K562 (cell line): ENCODE results near the gene NEUROD4. TPM values are rescaled to one million over a fixed set of nuclear protein-coding genes. Genes with fewer than 3 reads are reported as not detected.

Experiments used
- ATAC-seq: fragments of 200-7000 bp; cut with Tn5 transposase; 3 replicates; pipeline ENCODE4 v1.9.1; 2020; ENCODE audit warnings: moderate library complexity
- BruUV-seq: library from RNA; stranded (reverse); fragments of 400-500 nt; replicated peaks from 2 replicates; lab custom pipeline; 2021; lab: Mats Ljungman, UMichigan
- CTCF ChIA-PET: fragments of 300-600 bp; formaldehyde crosslinking; extraction: SDS; loops from one replicate; lab custom pipeline; 2021; ENCODE audit warnings: low intra/inter-chr PET ratio; lab: Yijun Ruan, JAX
- POLR2A ChIA-PET: fragments of 300-600, 350-650 bp; sonication (Branson Sonifier 250); formaldehyde crosslinking; extraction: SDS; loops from one replicate; lab custom pipeline; 2021; ENCODE audit warnings: antibody characterized with exemption, inconsistent platforms; lab: Yijun Ruan, JAX
- DNase-seq, 4 experiments: peaks; one replicate each; pipeline versions ENCODE4 v3.0.0 to v3.0.0-alpha.2; 2011 to 2018; ENCODE audit warnings: low spot score in 3 of 4, mixed read lengths in 3 of 4; ENCODE audit errors: extremely low read depth in 1 of 4
- FAIRE-seq: peaks from 2 replicates; lab custom pipeline; 2011; peaks lifted over from hg19 to GRCh38; lab: Jason Lieb, UNC
- H2AFZ ChIP-seq: 2 replicates; pipeline ENCODE4 v1.6.0; 2011; ENCODE audit warnings: low read depth, low read length, control low read depth, inconsistent platforms
- H3K27ac ChIP-seq: fragments of 200-600 bp; 3 replicates; pipeline ENCODE4 v1.8.0; 2011; ENCODE audit warnings: low read depth, mild to moderate bottlenecking, control low read depth, inconsistent platforms, low read length, moderate library complexity, mixed read lengths; ENCODE audit errors: extremely low read depth
- H3K27me3 ChIP-seq, 2 experiments: fragments of 300-600 bp in 1 of 2; 2 replicates in 1 of 2; 3 replicates in 1 of 2; pipeline versions ENCODE4 v1.6.0 to v1.8.0; 2011; ENCODE audit warnings: inconsistent platforms in 2 of 2, low read length in 2 of 2, mild to moderate bottlenecking in 1 of 2, mixed read lengths in 1 of 2, moderate library complexity in 1 of 2; ENCODE audit not compliant: control insufficient read depth in 2 of 2, insufficient read depth in 2 of 2
- H3K36me3 ChIP-seq: fragments of 300-600 bp; 3 replicates; pipeline ENCODE4 v1.8.0; 2011; ENCODE audit warnings: mild to moderate bottlenecking, low read length, inconsistent platforms; ENCODE audit not compliant: control insufficient read depth, insufficient read depth
- H3K4me1 ChIP-seq, 2 experiments: fragments of 200-600 bp in 1 of 2; replicated peaks in 1 of 2; 2 replicates in 1 of 2; 3 replicates in 1 of 2; pipeline versions ENCODE4 v1.5.1 to v1.8.0; 2011; ENCODE audit warnings: inconsistent platforms in 2 of 2, low read length in 2 of 2, mild to moderate bottlenecking in 1 of 2, mixed read lengths in 1 of 2, moderate library complexity in 1 of 2; ENCODE audit not compliant: control insufficient read depth in 2 of 2, insufficient read depth in 2 of 2
- H3K4me2 ChIP-seq: 2 replicates; pipeline ENCODE4 v1.6.1; 2011; ENCODE audit warnings: low read length, control low read depth, inconsistent platforms, mixed read lengths; ENCODE audit not compliant: insufficient read depth
- H3K4me3 ChIP-seq: fragments of 200-600 bp; sonication (generic), shearing (Covaris generic); 2 replicates; pipeline ENCODE4 v1.5.1; 2016; ENCODE audit warnings: control low read depth, inconsistent platforms
- H3K79me2 ChIP-seq: fragments of 200-600 bp; 3 replicates; pipeline ENCODE4 v1.8.0; 2011; ENCODE audit warnings: low read length, inconsistent platforms; ENCODE audit not compliant: control insufficient read depth, insufficient read depth
- H3K9ac ChIP-seq, 2 experiments: 2 replicates each; pipeline versions ENCODE4 v1.6.0 to v1.6.1; 2011; ENCODE audit warnings: low read depth in 2 of 2, low read length in 2 of 2, control low read depth in 1 of 2, inconsistent platforms in 1 of 2, mild to moderate bottlenecking in 1 of 2, mixed read lengths in 1 of 2; ENCODE audit not compliant: insufficient read depth in 1 of 2
- H3K9me1 ChIP-seq: one replicate; pipeline ENCODE4 v1.6.0; 2011; ENCODE audit warnings: inconsistent platforms, mild to moderate bottlenecking, low read length, moderate library complexity; ENCODE audit not compliant: control insufficient read depth, insufficient read depth
- H3K9me3 ChIP-seq: replicated peaks from 2 replicates; pipeline ENCODE4 v1.5.1; 2011; ENCODE audit warnings: low read depth, low read length, inconsistent platforms; ENCODE audit not compliant: control insufficient read depth, insufficient read depth
- H4K20me1 ChIP-seq: replicated peaks from 2 replicates; pipeline ENCODE4 v1.6.1; 2011; ENCODE audit warnings: low read length, inconsistent platforms, mixed read lengths; ENCODE audit not compliant: control insufficient read depth, insufficient read depth
- CHD2 ChIP-seq: IDR thresholded peaks from 2 replicates; pipeline ENCODE4 v1.6.1; 2011; ENCODE audit warnings: low read depth, low read length
- HDAC3 ChIP-seq: fragments of 450-650 bp; IDR thresholded peaks from 2 replicates; pipeline ENCODE4 v1.6.1; 2018; ENCODE audit warnings: borderline replicate concordance, mild to moderate bottlenecking, moderate library complexity; ENCODE audit not compliant: partially characterized antibody
- MAFK ChIP-seq: IDR thresholded peaks from 2 replicates; pipeline ENCODE4 v1.6.1; 2011; ENCODE audit warnings: low read length, improper control_type of control experiment
- MBD1 ChIP-seq: fragments of 250-450 bp; sonication (Bioruptor Pico); IDR thresholded peaks from 2 replicates; pipeline ENCODE4 v1.8.0; 2022; ENCODE audit warnings: inconsistent platforms
- MCM5 ChIP-seq: fragments of 450-650 bp; IDR thresholded peaks from 2 replicates; pipeline ENCODE4 v1.6.1; 2016; ENCODE audit warnings: low read depth
- MLX ChIP-seq, 2 experiments: fragments of 450-650 bp in 1 of 2; sonication (generic) in 1 of 2; formaldehyde crosslinking; conservative IDR thresholded peaks; 2 replicates each; pipeline versions ENCODE4 v1.4.0 to v1.8.1; 2020 to 2022; ENCODE audit warnings: mild to moderate bottlenecking in 1 of 2, missing genetic modification reagents in 1 of 2
- SRSF7 ChIP-seq: fragments of 200-400 bp; formaldehyde crosslinking; optimal IDR thresholded peaks from 2 replicates; pipeline ENCODE3; 2017; ENCODE audit warnings: mild to moderate bottlenecking, low read depth, low read length
- ZNF23 ChIP-seq: fragments of 250-450 bp; sonication (Bioruptor Pico); IDR thresholded peaks from 2 replicates; pipeline ENCODE4 v1.4.0; 2020; ENCODE audit warnings: mild to moderate bottlenecking
- ZNF316 ChIP-seq: fragments of 450-650 bp; IDR thresholded peaks from 2 replicates; pipeline ENCODE4 v1.6.1; 2016
- ZNF408 ChIP-seq: fragments of 250-450 bp; sonication (Bioruptor Pico); IDR thresholded peaks from 2 replicates; pipeline ENCODE4 v1.4.0; 2020; ENCODE audit warnings: low read depth, mild to moderate bottlenecking, moderate library complexity
- ZNF79 ChIP-seq: fragments of 250-450 bp; sonication (Bioruptor Pico); IDR thresholded peaks from 2 replicates; pipeline ENCODE4 v1.4.0; 2020; ENCODE audit warnings: low read depth, mild to moderate bottlenecking, moderate library complexity
- WGBS: fragments of 100-300 bp; shearing (Covaris generic); methylation state at CpG from one replicate; pipeline ENCODE4 v1.1.6; 2016; ENCODE audit warnings: low coverage, mixed read lengths; ENCODE audit not compliant: insufficient coverage; ENCODE audit errors: missing lambda C conversion rate; 5-methylcytosine and 5-hydroxymethylcytosine counted together
- in situ Hi-C: fragments of 300-500 bp; cut with MboI; formaldehyde crosslinking; loops from 4 replicates; pipeline ENCODE4 v1.15.0; 2018; ENCODE audit warnings: inconsistent platforms, mixed read lengths
- intact Hi-C: fragments of 100-400 bp; cut with micrococcal nuclease; formaldehyde crosslinking; loops from 2 replicates; pipeline ENCODE4 v1.14.2; 2022
- polyA plus RNA-seq, 8 experiments: library from polyadenylated mRNA; depleted of rRNA in 4 of 8; stranded (reverse) in 5 of 8; unstranded in 3 of 8; fragments of >200 nt; fragmentation: Nextera tagmentation in 2 of 8; fragmentation: Illumina TruSeq in 1 of 8; extraction: Ambion mirVana in 2 of 8; extraction: Trizol in 1 of 8; gene quantifications; 2 replicates each; pipeline versions ENCODE4 v1.2.1 to v1.2.3, GENCODE V29; 2011 to 2014; ENCODE audit warnings: inconsistent platforms in 1 of 8, missing spikeins in 1 of 8
- total RNA-seq, 7 experiments: library from RNA; depleted of rRNA in 6 of 7; stranded (reverse); fragments of >200 nt in 6 of 7; fragmentation: Illumina TruSeq in 2 of 7; extraction: Trizol in 2 of 7; gene quantifications; 2 replicates each; pipeline versions ENCODE4 v1.2.1 to v1.2.3, GENCODE V29; 2011 to 2021; ENCODE audit warnings: low replicate concordance in 1 of 7
- TF ChIP-seq, protein P1 (sequence below): sonication (generic); formaldehyde crosslinking; IDR thresholded peaks from 2 replicates; pipeline ENCODE4 v1.8.0; 2023; ENCODE audit warnings: mild to moderate bottlenecking, missing genetic modification reagents
- TF ChIP-seq, protein P2 (sequence below): fragments of 450-650 bp; conservative IDR thresholded peaks from 2 replicates; pipeline ENCODE4 v1.6.1; 2016; ENCODE audit warnings: missing genetic modification characterization, low read depth, mild to moderate bottlenecking, control low read depth, missing compliant biosample characterization
- TF ChIP-seq, protein P3 (sequence below): fragments of 450-650 bp; formaldehyde crosslinking; IDR thresholded peaks from 2 replicates; pipeline ENCODE4 v1.4.0; 2020; ENCODE audit warnings: mild to moderate bottlenecking, moderate library complexity

NEUROD4 gene
- total and polyA plus RNA-seq, 9 of the 15 experiments (the other 6 are each of a cell fraction or from before 2014, with no cell fraction given), result not detected

DNA sequence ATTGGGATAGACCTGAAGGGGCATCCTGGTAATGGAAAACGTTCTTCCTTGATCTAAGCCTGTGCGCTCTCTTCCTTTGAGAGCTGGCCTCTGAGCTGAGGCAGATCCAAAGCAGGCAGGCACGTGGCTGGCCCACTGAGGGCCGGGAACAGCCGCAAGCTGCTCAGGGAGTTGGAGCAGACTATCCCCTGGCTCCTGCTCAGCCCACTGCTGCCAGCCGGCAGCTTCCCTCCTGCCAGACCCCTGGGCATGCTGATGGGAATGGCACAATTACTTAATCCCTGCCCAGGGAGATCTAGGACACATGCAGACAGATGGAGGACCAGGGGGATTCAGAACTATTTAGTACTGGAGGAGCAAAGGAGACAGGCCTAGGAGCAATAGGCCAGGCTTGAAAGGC, 14.4 kb downstream of the NEUROD4 start:
- Histone ChIP-seq H3K9me1 (no peaks in the 10 kb centered on the region), H3K4me1 (no peaks in the 10 kb centered on the region), H4K20me1 (no peaks in the 10 kb centered on the region), H3K4me2 (no peak overlapping the region), H3K36me3 (no peaks in the 10 kb centered on the region), H3K9ac (no peak overlapping the region), H3K4me3 (no peak overlapping the region), H3K27me3 (peaks cover 3 to 10% of the 10 kb centered on the region in 2 experiments; a peak in 2 of 5 replicates), H3K79me2 (no peaks in the 10 kb centered on the region), H2AFZ (no peak overlapping the region), H3K27ac (no peak overlapping the region), H3K9me3 (no peaks in the 10 kb centered on the region)
- 4% methylated on average over 6 of the region's 6 CpGs for WGBS
- CTCF ChIA-PET, result no interaction called here
- no TSS peak for BruUV-seq
- POLR2A ChIA-PET, result no interaction called here
- intact Hi-C loops, result no loop called here
- FAIRE-seq (no peak), DNase-seq (no peak), ATAC-seq (no peak)
- no peak for TF ChIP-seq CHD2
- TF ChIP-seq ZNF23 (CRISPR knock-in tag), result no peak
- TF ChIP-seq, protein P1, sequence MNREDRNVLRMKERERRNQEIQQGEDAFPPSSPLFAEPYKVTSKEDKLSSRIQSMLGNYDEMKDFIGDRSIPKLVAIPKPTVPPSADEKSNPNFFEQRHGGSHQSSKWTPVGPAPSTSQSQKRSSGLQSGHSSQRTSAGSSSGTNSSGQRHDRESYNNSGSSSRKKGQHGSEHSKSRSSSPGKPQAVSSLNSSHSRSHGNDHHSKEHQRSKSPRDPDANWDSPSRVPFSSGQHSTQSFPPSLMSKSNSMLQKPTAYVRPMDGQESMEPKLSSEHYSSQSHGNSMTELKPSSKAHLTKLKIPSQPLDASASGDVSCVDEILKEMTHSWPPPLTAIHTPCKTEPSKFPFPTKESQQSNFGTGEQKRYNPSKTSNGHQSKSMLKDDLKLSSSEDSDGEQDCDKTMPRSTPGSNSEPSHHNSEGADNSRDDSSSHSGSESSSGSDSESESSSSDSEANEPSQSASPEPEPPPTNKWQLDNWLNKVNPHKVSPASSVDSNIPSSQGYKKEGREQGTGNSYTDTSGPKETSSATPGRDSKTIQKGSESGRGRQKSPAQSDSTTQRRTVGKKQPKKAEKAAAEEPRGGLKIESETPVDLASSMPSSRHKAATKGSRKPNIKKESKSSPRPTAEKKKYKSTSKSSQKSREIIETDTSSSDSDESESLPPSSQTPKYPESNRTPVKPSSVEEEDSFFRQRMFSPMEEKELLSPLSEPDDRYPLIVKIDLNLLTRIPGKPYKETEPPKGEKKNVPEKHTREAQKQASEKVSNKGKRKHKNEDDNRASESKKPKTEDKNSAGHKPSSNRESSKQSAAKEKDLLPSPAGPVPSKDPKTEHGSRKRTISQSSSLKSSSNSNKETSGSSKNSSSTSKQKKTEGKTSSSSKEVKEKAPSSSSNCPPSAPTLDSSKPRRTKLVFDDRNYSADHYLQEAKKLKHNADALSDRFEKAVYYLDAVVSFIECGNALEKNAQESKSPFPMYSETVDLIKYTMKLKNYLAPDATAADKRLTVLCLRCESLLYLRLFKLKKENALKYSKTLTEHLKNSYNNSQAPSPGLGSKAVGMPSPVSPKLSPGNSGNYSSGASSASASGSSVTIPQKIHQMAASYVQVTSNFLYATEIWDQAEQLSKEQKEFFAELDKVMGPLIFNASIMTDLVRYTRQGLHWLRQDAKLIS (CRISPR knock-in tag), result no peak
- no peak for TF ChIP-seq ZNF316
- TF ChIP-seq MBD1 (CRISPR knock-in tag), result no peak
- TF ChIP-seq HDAC3, result no peak
- TF ChIP-seq MCM5, result no peak
- TF ChIP-seq, protein P2, sequence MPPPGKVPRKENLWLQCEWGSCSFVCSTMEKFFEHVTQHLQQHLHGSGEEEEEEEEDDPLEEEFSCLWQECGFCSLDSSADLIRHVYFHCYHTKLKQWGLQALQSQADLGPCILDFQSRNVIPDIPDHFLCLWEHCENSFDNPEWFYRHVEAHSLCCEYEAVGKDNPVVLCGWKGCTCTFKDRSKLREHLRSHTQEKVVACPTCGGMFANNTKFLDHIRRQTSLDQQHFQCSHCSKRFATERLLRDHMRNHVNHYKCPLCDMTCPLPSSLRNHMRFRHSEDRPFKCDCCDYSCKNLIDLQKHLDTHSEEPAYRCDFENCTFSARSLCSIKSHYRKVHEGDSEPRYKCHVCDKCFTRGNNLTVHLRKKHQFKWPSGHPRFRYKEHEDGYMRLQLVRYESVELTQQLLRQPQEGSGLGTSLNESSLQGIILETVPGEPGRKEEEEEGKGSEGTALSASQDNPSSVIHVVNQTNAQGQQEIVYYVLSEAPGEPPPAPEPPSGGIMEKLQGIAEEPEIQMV (tag), result no peak
- TF ChIP-seq ZNF408 (CRISPR knock-in tag), result no peak
- TF ChIP-seq MLX (CRISPR knock-in tag; conservative IDR thresholded peaks at IDR 0.05), result no peak
- no peak for TF ChIP-seq MAFK
- TF ChIP-seq SRSF7, result no peak
- TF ChIP-seq ZNF79, result no peak
- TF ChIP-seq, protein P3, sequence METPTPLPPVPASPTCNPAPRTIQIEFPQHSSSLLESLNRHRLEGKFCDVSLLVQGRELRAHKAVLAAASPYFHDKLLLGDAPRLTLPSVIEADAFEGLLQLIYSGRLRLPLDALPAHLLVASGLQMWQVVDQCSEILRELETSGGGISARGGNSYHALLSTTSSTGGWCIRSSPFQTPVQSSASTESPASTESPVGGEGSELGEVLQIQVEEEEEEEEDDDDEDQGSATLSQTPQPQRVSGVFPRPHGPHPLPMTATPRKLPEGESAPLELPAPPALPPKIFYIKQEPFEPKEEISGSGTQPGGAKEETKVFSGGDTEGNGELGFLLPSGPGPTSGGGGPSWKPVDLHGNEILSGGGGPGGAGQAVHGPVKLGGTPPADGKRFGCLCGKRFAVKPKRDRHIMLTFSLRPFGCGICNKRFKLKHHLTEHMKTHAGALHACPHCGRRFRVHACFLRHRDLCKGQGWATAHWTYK, result no peak
- in situ Hi-C loops, result no loop called here
